ENCODE measurements around the gene NFILZ.

The NFILZ gene

GRCh38 chr19:8592231-8593009 is 38.0 kb upstream of the NFILZ start:
- in situ Hi-C loops (cut with HindIII; ENCODE audit: low sequenced_read_pairs), result no loop called here
- peak; percentile 98 for DNase-seq (ENCODE audit: low read depth, low spot score)
- no peak for TF ChIP-seq CTCF (IDR thresholded peaks at IDR 0.05; ENCODE audit: low read depth, low read length)
- H3K4me3 ChIP-seq (ENCODE audit: low read depth, low read length), result peak overlapping the region; percentile 34

- in situ Hi-C loops (cut with HindIII; ENCODE audit: low sequenced_read_pairs), result no loop called here
- H3K4me3 ChIP-seq (ENCODE audit: low read depth, low read length), result no peak overlapping the region
- peak; percentile 35 for TF ChIP-seq CTCF (IDR thresholded peaks at IDR 0.05; ENCODE audit: low read depth, low read length)
- no peak for DNase-seq (ENCODE audit: low read depth, low spot score)
These were observed 36.5 kb upstream of the NFILZ start for GRCh38 chr19:8593931-8594330.

GRCh38 chr19:8595651-8596050 is 34.8 kb upstream of the NFILZ start:
- H3K4me3 ChIP-seq (ENCODE audit: low read depth, low read length), result no peak overlapping the region
- no peak for DNase-seq (ENCODE audit: low read depth, low spot score)
- TF ChIP-seq CTCF (IDR thresholded peaks at IDR 0.05; ENCODE audit: low read depth, low read length), result no peak
- in situ Hi-C loops (cut with HindIII; ENCODE audit: low sequenced_read_pairs), result no loop called here

GRCh38 chr19:8596168-8596567 is 34.3 kb upstream of the NFILZ start:
- TF ChIP-seq CTCF (IDR thresholded peaks at IDR 0.05; ENCODE audit: low read depth, low read length), result no peak
- no peak overlapping the region for H3K4me3 ChIP-seq (ENCODE audit: low read depth, low read length)
- no peak for DNase-seq (ENCODE audit: low read depth, low spot score)
- in situ Hi-C loops (cut with HindIII; ENCODE audit: low sequenced_read_pairs), result no loop called here

- DNase-seq (ENCODE audit: low read depth, low spot score), result no peak
- no peak overlapping the region for H3K4me3 ChIP-seq (ENCODE audit: low read depth, low read length)
- no peak for TF ChIP-seq CTCF (IDR thresholded peaks at IDR 0.05; ENCODE audit: low read depth, low read length)
- in situ Hi-C loops (cut with HindIII; ENCODE audit: low sequenced_read_pairs), result no loop called here
These were observed 30.4 kb upstream of the NFILZ start for GRCh38 chr19:8600064-8600463.

- in situ Hi-C loops (cut with HindIII; ENCODE audit: low sequenced_read_pairs), result no loop called here
- no peak for DNase-seq (ENCODE audit: low read depth, low spot score)
- TF ChIP-seq CTCF (IDR thresholded peaks at IDR 0.05; ENCODE audit: low read depth, low read length), result no peak
- H3K4me3 ChIP-seq (ENCODE audit: low read depth, low read length), result no peak overlapping the region
These were observed 29.6 kb upstream of the NFILZ start for GRCh38 chr19:8600816-8601215.
